ENCODE data around the gene ENOX1.

ENOX1 gene

DNA sequence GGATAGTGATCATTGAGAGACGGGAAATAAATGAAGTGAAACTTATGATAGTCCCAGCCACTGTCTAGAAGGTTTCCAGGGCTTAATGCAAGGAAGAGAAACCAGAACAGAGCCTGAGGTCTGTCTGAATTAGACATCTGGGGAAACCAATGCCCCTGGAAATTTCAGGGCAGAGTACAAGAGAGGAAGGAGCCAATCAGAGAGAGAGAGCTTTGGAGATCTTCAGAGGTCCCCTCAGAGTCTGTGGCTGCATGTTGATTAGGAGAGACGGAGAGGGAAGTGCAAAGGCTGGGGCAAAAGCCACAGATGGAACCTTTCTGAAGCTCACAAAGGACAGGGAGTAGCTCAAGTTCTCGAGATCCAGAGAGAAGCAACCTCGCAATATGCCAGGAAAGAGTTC, 385.4 kb downstream of the ENOX1 start:
- TF ChIP-seq, protein P1, sequence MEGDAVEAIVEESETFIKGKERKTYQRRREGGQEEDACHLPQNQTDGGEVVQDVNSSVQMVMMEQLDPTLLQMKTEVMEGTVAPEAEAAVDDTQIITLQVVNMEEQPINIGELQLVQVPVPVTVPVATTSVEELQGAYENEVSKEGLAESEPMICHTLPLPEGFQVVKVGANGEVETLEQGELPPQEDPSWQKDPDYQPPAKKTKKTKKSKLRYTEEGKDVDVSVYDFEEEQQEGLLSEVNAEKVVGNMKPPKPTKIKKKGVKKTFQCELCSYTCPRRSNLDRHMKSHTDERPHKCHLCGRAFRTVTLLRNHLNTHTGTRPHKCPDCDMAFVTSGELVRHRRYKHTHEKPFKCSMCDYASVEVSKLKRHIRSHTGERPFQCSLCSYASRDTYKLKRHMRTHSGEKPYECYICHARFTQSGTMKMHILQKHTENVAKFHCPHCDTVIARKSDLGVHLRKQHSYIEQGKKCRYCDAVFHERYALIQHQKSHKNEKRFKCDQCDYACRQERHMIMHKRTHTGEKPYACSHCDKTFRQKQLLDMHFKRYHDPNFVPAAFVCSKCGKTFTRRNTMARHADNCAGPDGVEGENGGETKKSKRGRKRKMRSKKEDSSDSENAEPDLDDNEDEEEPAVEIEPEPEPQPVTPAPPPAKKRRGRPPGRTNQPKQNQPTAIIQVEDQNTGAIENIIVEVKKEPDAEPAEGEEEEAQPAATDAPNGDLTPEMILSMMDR (IDR thresholded peaks at IDR 0.05; ENCODE audit: low read depth, low read length, missing control alignments), result no peak
- H3K4me3 ChIP-seq (ENCODE audit: low read depth, low read length), result no peak overlapping the region
- no peak for DNase-seq (ENCODE audit: low read depth)

DNA sequence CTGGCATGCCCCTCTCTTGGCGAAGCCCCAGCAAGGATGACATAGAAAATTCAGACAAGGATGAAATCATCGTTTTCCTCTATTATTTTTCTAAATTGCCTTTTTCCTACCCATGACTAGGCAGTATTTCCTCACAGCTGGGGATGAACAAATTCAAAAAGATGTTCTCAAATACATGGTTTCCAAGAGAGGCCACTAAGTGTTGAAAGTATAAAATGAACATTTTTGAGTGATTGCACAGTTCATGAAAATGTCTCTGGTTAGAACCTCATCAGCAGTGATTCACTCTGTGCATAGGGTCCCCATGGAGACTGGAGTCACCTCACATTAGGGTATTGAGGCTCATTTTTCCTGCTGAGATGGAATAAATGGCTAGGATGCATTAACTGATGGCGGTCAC, 389.7 kb downstream of the ENOX1 start:
- no peak overlapping the region for H3K4me3 ChIP-seq (ENCODE audit: low read depth, low read length)
- DNase-seq (ENCODE audit: low read depth), result no peak
- TF ChIP-seq, protein P1 (IDR thresholded peaks at IDR 0.05; ENCODE audit: low read depth, low read length, missing control alignments), result no peak

DNA sequence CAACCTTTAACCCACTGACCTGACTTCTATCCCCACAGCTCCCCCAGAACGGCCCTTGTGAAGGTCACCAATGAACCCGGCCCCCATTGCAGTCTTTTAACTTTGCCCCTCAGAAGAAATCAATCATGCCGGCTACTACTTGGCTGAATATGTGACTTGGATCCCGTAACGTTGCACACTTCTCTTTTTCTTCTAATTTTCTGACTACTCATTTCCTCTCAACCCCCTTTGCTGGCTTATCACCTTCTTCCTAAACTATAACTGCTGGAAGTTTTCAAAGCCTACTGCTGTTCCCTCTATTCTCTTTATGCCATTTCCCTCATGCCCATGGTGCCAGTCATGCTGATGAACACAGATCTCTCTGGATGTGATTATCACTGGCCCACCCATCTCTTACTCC, 395.7 kb downstream of the ENOX1 start:
- DNase-seq (ENCODE audit: low read depth), result no peak
- TF ChIP-seq, protein P1 (IDR thresholded peaks at IDR 0.05; ENCODE audit: low read depth, low read length, missing control alignments), result no peak

DNA sequence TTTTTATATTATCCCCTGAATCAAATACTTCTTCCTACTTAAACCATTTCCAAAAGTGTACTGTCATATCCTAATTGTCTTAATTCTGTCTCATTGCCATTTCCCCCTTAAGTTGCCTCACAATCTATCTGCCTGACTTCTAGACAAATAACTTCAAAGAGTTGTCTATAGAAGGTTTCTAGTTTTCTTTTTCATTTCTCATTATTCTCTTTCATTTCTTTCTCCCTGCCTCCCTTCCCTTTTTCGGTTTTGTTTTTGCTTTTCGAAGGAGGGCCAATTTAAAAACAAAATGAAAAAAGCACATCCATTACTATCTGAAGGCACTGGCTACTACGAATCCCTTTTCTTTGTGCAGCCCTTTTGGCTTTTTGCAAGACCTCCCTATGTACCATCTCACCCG, 396.2 kb downstream of the ENOX1 start:
- DNase-seq (ENCODE audit: low read depth), result no peak
- TF ChIP-seq, protein P1 (IDR thresholded peaks at IDR 0.05; ENCODE audit: low read depth, low read length, missing control alignments), result no peak

More for the DNA sequence above, 395.7 kb downstream of the ENOX1 start:
- H3K4me3 ChIP-seq (ENCODE audit: low read depth, low read length), result no peak overlapping the region

DNA sequence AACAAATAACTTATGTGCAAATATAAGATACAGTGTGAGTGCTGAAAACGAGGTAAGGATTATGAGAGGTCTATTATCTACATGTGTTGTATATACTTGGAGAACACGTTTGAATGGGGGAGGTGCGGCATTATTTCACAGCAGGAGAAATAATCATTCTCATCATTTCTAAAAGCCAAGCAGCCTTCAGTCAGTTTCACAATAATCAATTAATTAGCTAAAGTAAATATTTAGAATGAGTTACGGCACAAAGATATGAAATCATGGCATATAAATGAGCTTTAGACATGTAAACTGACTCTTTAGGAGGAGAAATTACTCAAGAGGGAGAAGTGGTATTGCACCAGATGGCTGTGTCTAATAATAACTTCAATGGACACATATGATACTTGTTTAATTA, 396.8 kb downstream of the ENOX1 start:
- DNase-seq (ENCODE audit: low read depth), result no peak
- TF ChIP-seq, protein P1 (IDR thresholded peaks at IDR 0.05; ENCODE audit: low read depth, low read length, missing control alignments), result no peak
- H3K4me3 ChIP-seq (ENCODE audit: low read depth, low read length), result no peak overlapping the region

More for the DNA sequence above, 396.2 kb downstream of the ENOX1 start:
- H3K4me3 ChIP-seq (ENCODE audit: low read depth, low read length), result no peak overlapping the region

DNA sequence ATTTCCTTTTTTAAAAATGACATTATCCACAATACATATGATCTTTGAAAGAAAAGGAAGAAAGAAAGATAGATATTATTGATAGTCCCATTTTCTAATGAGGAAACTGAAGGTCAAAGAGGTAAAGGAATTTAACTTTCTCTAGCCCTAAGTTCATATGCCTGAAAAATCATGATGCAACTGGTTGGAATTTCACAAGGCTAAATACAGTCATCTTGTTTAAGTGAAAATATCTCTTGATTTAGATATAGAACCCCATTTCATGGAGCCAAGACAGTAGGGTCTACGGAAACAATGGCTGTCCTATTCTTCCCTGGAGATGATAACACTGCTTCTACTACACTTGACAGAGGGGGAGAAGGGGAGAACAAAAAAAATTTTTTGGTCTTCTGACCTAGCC, 397.2 kb downstream of the ENOX1 start:
- TF ChIP-seq, protein P1 (IDR thresholded peaks at IDR 0.05; ENCODE audit: low read depth, low read length, missing control alignments), result no peak
- no peak for DNase-seq (ENCODE audit: low read depth)
- no peak overlapping the region for H3K4me3 ChIP-seq (ENCODE audit: low read depth, low read length)

DNA sequence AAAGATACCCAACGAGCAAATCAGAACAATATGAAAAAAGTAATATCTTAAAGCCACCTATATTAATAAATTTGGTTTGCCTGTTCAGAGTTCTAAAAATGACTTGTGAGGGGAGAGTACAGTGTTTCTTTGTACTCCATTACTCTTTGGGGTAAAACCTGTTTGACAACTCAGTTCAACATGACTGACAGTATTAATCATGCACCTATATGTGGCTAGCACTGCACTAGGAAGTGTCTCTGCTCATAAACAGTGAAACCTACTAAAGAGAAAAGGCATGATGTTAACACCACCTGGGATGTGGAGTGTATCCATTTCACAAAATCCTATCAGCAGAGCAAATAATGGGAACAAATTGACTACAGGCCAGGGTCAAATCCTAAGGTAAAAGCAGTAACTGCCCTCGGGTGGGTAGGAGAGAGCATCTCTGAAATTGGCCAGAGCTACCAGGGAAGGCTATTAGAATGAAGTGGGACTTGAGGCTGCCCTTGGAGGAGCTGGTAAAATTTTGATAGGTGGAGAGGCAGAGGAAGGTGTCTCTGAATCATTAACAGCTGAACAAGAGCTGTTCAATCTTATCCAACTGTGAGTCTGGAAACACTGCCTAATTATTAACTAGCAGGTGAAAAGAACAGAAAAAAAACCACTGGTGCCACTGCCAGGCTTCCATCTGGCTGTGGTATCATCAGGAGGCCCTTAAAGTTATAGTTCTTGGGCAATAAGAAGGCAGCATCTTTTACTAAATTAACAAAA, 398.3 kb downstream of the ENOX1 start:
- no peak overlapping the region for H3K4me3 ChIP-seq (ENCODE audit: low read depth, low read length)
- TF ChIP-seq, protein P1 (IDR thresholded peaks at IDR 0.05; ENCODE audit: low read depth, low read length, missing control alignments), result no peak
- DNase-seq (ENCODE audit: low read depth), result no peak

Measured in GM12864 (cell line).